ENCODE results near the gene PKNOX1. TPM values are rescaled to one million over a fixed set of nuclear protein-coding genes. Genes with fewer than 3 reads are reported as not detected.
A peak's percentile ranks its signal among the peaks of the same experiment; 100 is the strongest.
"Not testable (repeated sequence)": the region's sequence is repeated elsewhere in the genome, so short reads cannot be mapped to it uniquely, and the experiment has no call there.

Gene PKNOX1
- total RNA-seq (2021) = 30.6 and 33.8 TPM in 2 replicates
- Bru-seq, nascent RNA = percentile 69 among the genes with signal in this experiment
- BruChase-seq, experiment 1, labeled RNA remaining after a 2-hour chase = percentile 69 among the genes with signal in this experiment
- BruChase-seq, experiment 2, labeled RNA remaining after a 6-hour chase = percentile 80 among the genes with signal in this experiment
- long read RNA-seq, full-length matches to known transcripts = 61 of 78 reads
- long read RNA-seq, partial matches to known transcripts = 3 of 78 reads
- long read RNA-seq, other reads (novel, unspliced or antisense) = 14 of 78 reads

- Histone ChIP-seq H3K9me3 (ENCODE audit: low read depth, low read length, poor library complexity, severe bottlenecking) (peaks cover 11% of the 10 kb centered on the region), H3K4me3 (ENCODE audit: low read depth, low read length, poor library complexity, severe bottlenecking) (peak within 1 kb of the TSS; percentile 73), H3K36me3 (ENCODE audit: insufficient read depth, low read length, poor library complexity, severe bottlenecking) (peaks cover 16% of the 10 kb centered on the region), H3K4me1 (ENCODE audit: insufficient read depth, low read length, poor library complexity, severe bottlenecking) (peaks cover 7% of the 10 kb centered on the region), H3K27me3 (replicated peaks; ENCODE audit: insufficient read depth, low read depth, low read length, poor library complexity) (no peaks in the 10 kb centered on the region), H3K27ac (ENCODE audit: low read depth, low read length, poor library complexity, severe bottlenecking) (peak within 1 kb of the TSS; percentile 94)
- BruUV-seq (replicated peaks) = no TSS peak
- ChIA-PET POLR2A (ENCODE audit: low non-redundant PET) (interaction anchor here (0.6 to 0.7 kb wide), 2 partner anchors 18 to 40 kb away, joined by 3 read pairs; no protein-coding TSS in a partner anchor), CTCF (no interaction called here)
- peak; percentile 99 for DNase-seq (ENCODE audit: low spot score)
- intact Hi-C loops (cut with micrococcal nuclease; ENCODE audit: unreplicated experiment) = loop anchor here (5.0 kb wide), 1 partner anchor 52 kb away; no protein-coding TSS in a partner anchor
- TF ChIP-seq EZH2 (IDR thresholded peaks at IDR 0.05; ENCODE audit: borderline replicate concordance, low read depth, low read length, poor library complexity, severe bottlenecking) (no peak), CTCF (conservative IDR thresholded peaks at IDR 0.05; ENCODE audit: low read depth, low read length) (no peak)
Measured at GRCh38 chr21:42973991-42974831, at the start of gene PKNOX1. Gene PKNOX1 (plus strand): TSS chr21:42974562. CDS start chr21:43004382, 29,820 bp downstream.

- peak within 1 kb of the TSS; percentile 70 for H3K27ac ChIP-seq (ENCODE audit: low read depth, low read length, poor library complexity, severe bottlenecking)
- no peak within 1 kb of the TSS for H3K4me3 ChIP-seq (ENCODE audit: low read depth, low read length, poor library complexity, severe bottlenecking)
- TF ChIP-seq CTCF (conservative IDR thresholded peaks at IDR 0.05; ENCODE audit: low read depth, low read length) (no peak), EZH2 (IDR thresholded peaks at IDR 0.05; ENCODE audit: borderline replicate concordance, low read depth, low read length, poor library complexity, severe bottlenecking) (no peak)
- POLR2A ChIA-PET (ENCODE audit: low non-redundant PET) = no interaction called here
- H3K27me3 ChIP-seq (replicated peaks; ENCODE audit: insufficient read depth, low read depth, low read length, poor library complexity) = no peaks in the 10 kb centered on the region
- no peaks in the 10 kb centered on the region for H3K36me3 ChIP-seq (ENCODE audit: insufficient read depth, low read length, poor library complexity, severe bottlenecking)
- no TSS peak for BruUV-seq (replicated peaks)
- H3K4me1 ChIP-seq (ENCODE audit: insufficient read depth, low read length, poor library complexity, severe bottlenecking) = peaks cover 19% of the 10 kb centered on the region
- peak; percentile 29 for DNase-seq (ENCODE audit: low spot score)
- no peaks in the 10 kb centered on the region for H3K9me3 ChIP-seq (ENCODE audit: low read depth, low read length, poor library complexity, severe bottlenecking)
- CTCF ChIA-PET = no interaction called here
- intact Hi-C loops (cut with micrococcal nuclease; ENCODE audit: unreplicated experiment) = loop anchor here (2.0 kb wide), 1 partner anchor 721 kb away; no protein-coding TSS in a partner anchor
Measured at GRCh38 chr21:42925114-42925926, 49.0 kb upstream of the PKNOX1 start, which contains the start of gene ERVH48-1. Gene ERVH48-1 (minus strand): TSS chr21:42925630. CDS start chr21:42919006, 6,624 bp downstream.

GRCh38 chr21:42927474-42928200, 46.7 kb upstream of the PKNOX1 start:
- peaks cover 19% of the 10 kb centered on the region for H3K4me1 ChIP-seq (ENCODE audit: insufficient read depth, low read length, poor library complexity, severe bottlenecking)
- DNase-seq (ENCODE audit: low spot score); H3K4me3 ChIP-seq (ENCODE audit: low read depth, low read length, poor library complexity, severe bottlenecking); H3K27ac ChIP-seq (ENCODE audit: low read depth, low read length, poor library complexity, severe bottlenecking); intact Hi-C loops (cut with micrococcal nuclease; ENCODE audit: unreplicated experiment); H3K36me3 ChIP-seq (ENCODE audit: insufficient read depth, low read length, poor library complexity, severe bottlenecking); BruUV-seq (replicated peaks); H3K27me3 ChIP-seq (replicated peaks; ENCODE audit: insufficient read depth, low read depth, low read length, poor library complexity); H3K9me3 ChIP-seq (ENCODE audit: low read depth, low read length, poor library complexity, severe bottlenecking); CTCF ChIA-PET: not testable (repeated sequence)
- POLR2A ChIA-PET (ENCODE audit: low non-redundant PET) = interaction anchor here (0.6 kb wide), 1 partner anchor 27 kb away, joined by 4 read pairs; no protein-coding TSS in a partner anchor

All from A673 (cell line).